Neural cell (in vitro differentiated cells): ENCODE results near the gene EDAR. TPM values are rescaled to one million over a fixed set of nuclear protein-coding genes. Genes with fewer than 3 reads are reported as not detected.

ENCODE experiments used
- H2AFZ ChIP-seq: fragments of 200-600, 300-800 bp; sonication (generic), shearing (Covaris generic); 2 replicates; pipeline ENCODE4 v1.6.0; 2014; ENCODE audit warnings: low read depth, mild to moderate bottlenecking, antibody characterized with exemption, low read length, moderate library complexity
- H3F3A ChIP-seq: fragments of 200-600 bp; shearing (Covaris generic); 2 replicates; pipeline ENCODE4 v1.6.1; 2016; ENCODE audit warnings: mild to moderate bottlenecking, moderate library complexity, mixed read lengths, antibody characterized with exemption, low read length; ENCODE audit not compliant: insufficient read depth, poor library complexity, severe bottlenecking
- H3K27ac ChIP-seq: fragments of 200-600, 300-800 bp; sonication (generic), shearing (Covaris generic); 2 replicates; pipeline ENCODE4 v1.5.1; 2014; ENCODE audit warnings: mild to moderate bottlenecking, low read length, moderate library complexity
- H3K27me3 ChIP-seq: fragments of 300-800, 200-600 bp; sonication (generic), shearing (Covaris generic); 2 replicates; pipeline ENCODE4 v1.6.0; 2014; ENCODE audit warnings: mild to moderate bottlenecking, low read depth, low read length, moderate library complexity; ENCODE audit not compliant: insufficient read depth
- H3K36me3 ChIP-seq: fragments of 300-800, 200-600 bp; sonication (generic), shearing (Covaris generic); 2 replicates; pipeline ENCODE4 v1.5.1; 2014; ENCODE audit warnings: mild to moderate bottlenecking, antibody characterized with exemption, low read length, moderate library complexity; ENCODE audit not compliant: insufficient read depth
- H3K4me2 ChIP-seq: fragments of 300-800, 200-600 bp; sonication (generic), shearing (Covaris generic); 2 replicates; pipeline ENCODE4 v1.6.0; 2014; ENCODE audit warnings: mild to moderate bottlenecking, low read length
- H3K4me3 ChIP-seq: fragments of 300-800, 200-600 bp; sonication (generic), shearing (Covaris generic); 2 replicates; pipeline ENCODE4 v1.5.1; 2014; ENCODE audit warnings: mild to moderate bottlenecking, low read length, moderate library complexity
- H3K79me2 ChIP-seq: fragments of 200-600 bp; shearing (Covaris generic); replicated peaks from 2 replicates; pipeline ENCODE4 v1.6.0; 2014; ENCODE audit warnings: mild to moderate bottlenecking, low read length, moderate library complexity; ENCODE audit not compliant: insufficient read depth
- H3K9ac ChIP-seq: fragments of 300-800, 200-600 bp; sonication (generic), shearing (Covaris generic); 2 replicates; pipeline ENCODE4 v1.6.1; 2016; ENCODE audit warnings: mild to moderate bottlenecking, low read length, mixed read lengths
- H3K9me2 ChIP-seq: fragments of 200-600 bp; shearing (Covaris generic); 2 replicates; pipeline ENCODE4 v1.6.1; 2016; ENCODE audit warnings: mild to moderate bottlenecking, low read length, mixed read lengths; ENCODE audit not compliant: insufficient read depth
- H3K9me3 ChIP-seq: fragments of 200-600, 300-800 bp; sonication (generic), shearing (Covaris generic); 2 replicates; pipeline ENCODE4 v1.6.1; 2016; ENCODE audit warnings: mild to moderate bottlenecking, mixed run types, low read length, moderate library complexity, mixed read lengths
- H4K20me1 ChIP-seq: fragments of 200-600 bp; shearing (Covaris generic); 2 replicates; pipeline ENCODE4 v1.6.1; 2016; ENCODE audit warnings: mild to moderate bottlenecking, mixed run types; ENCODE audit not compliant: insufficient read depth
- CTCF ChIP-seq: fragments of 450-650 bp; IDR thresholded peaks from 2 replicates; pipeline ENCODE4 v1.5.1; 2014; ENCODE audit warnings: antibody characterized with exemption, mild to moderate bottlenecking, moderate library complexity; ENCODE audit not compliant: poor library complexity, severe bottlenecking
- EP300 ChIP-seq: fragments of 450-650 bp; conservative IDR thresholded peaks from 2 replicates; pipeline ENCODE4 v1.6.1; 2014; ENCODE audit warnings: antibody characterized with exemption, mild to moderate bottlenecking, moderate library complexity; ENCODE audit not compliant: poor library complexity, severe bottlenecking
- EZH2 ChIP-seq: fragments of 200-600, 300-800 bp; shearing (Covaris generic), sonication (generic); IDR thresholded peaks from 2 replicates; pipeline ENCODE4 v1.6.1; 2014; ENCODE audit warnings: antibody characterized with exemption, low read length, borderline replicate concordance, mild to moderate bottlenecking; ENCODE audit not compliant: insufficient read depth, poor library complexity, severe bottlenecking
- MXI1 ChIP-seq: fragments of 450-650 bp; conservative IDR thresholded peaks from 2 replicates; pipeline ENCODE4 v1.6.1; 2014; ENCODE audit warnings: antibody characterized with exemption, mild to moderate bottlenecking; ENCODE audit not compliant: poor library complexity, severe bottlenecking
- POLR2AphosphoS5 ChIP-seq: IDR thresholded peaks from 2 replicates; pipeline ENCODE4 v1.6.1; 2012
- RAD21 ChIP-seq: fragments of 450-650 bp; conservative IDR thresholded peaks from 2 replicates; pipeline ENCODE4 v1.6.1; 2014; ENCODE audit warnings: antibody characterized with exemption, mild to moderate bottlenecking, moderate library complexity
- SMC3 ChIP-seq: fragments of 450-650 bp; conservative IDR thresholded peaks from 2 replicates; pipeline ENCODE4 v1.6.1; 2014; ENCODE audit warnings: antibody characterized with exemption, mild to moderate bottlenecking, moderate library complexity; ENCODE audit not compliant: poor library complexity
- TAF1 ChIP-seq: IDR thresholded peaks from 2 replicates; pipeline ENCODE4 v1.6.1; 2012; ENCODE audit warnings: low read depth
- polyA plus RNA-seq: library from polyadenylated mRNA; depleted of rRNA; stranded (reverse); fragments of >200 nt; gene quantifications from 2 replicates; pipeline ENCODE4 v1.2.3, GENCODE V29; 2014
- TF ChIP-seq, protein P1 (sequence below): IDR thresholded peaks from 2 replicates; pipeline ENCODE4 v1.6.1; 2012; ENCODE audit warnings: borderline replicate concordance

The EDAR gene
- polyA plus RNA-seq, 1 donor from 2014 or later, result not detected

- H3K9ac ChIP-seq, result no peak overlapping the region
- H3K79me2 ChIP-seq, result no peaks in the 10 kb centered on the region
- no peak overlapping the region for H3K4me2 ChIP-seq
- no peak overlapping the region for H2AFZ ChIP-seq
- H3K27me3 ChIP-seq, result no peaks in the 10 kb centered on the region
- H3K27ac ChIP-seq, result no peak overlapping the region
- H4K20me1 ChIP-seq, result no peaks in the 10 kb centered on the region
- no peaks in the 10 kb centered on the region for H3K36me3 ChIP-seq
- no peaks in the 10 kb centered on the region for H3K9me3 ChIP-seq
- no peak overlapping the region for H3K4me3 ChIP-seq
- no peaks in the 10 kb centered on the region for H3F3A ChIP-seq
- no peaks in the 10 kb centered on the region for H3K9me2 ChIP-seq
- TF ChIP-seq EZH2 (no peak), CTCF (no peak), TAF1 (no peak), EP300 (no peak), RAD21 (no peak), MXI1 (no peak), SMC3 (no peak), POLR2AphosphoS5 (no peak)
- TF ChIP-seq, protein P1, sequence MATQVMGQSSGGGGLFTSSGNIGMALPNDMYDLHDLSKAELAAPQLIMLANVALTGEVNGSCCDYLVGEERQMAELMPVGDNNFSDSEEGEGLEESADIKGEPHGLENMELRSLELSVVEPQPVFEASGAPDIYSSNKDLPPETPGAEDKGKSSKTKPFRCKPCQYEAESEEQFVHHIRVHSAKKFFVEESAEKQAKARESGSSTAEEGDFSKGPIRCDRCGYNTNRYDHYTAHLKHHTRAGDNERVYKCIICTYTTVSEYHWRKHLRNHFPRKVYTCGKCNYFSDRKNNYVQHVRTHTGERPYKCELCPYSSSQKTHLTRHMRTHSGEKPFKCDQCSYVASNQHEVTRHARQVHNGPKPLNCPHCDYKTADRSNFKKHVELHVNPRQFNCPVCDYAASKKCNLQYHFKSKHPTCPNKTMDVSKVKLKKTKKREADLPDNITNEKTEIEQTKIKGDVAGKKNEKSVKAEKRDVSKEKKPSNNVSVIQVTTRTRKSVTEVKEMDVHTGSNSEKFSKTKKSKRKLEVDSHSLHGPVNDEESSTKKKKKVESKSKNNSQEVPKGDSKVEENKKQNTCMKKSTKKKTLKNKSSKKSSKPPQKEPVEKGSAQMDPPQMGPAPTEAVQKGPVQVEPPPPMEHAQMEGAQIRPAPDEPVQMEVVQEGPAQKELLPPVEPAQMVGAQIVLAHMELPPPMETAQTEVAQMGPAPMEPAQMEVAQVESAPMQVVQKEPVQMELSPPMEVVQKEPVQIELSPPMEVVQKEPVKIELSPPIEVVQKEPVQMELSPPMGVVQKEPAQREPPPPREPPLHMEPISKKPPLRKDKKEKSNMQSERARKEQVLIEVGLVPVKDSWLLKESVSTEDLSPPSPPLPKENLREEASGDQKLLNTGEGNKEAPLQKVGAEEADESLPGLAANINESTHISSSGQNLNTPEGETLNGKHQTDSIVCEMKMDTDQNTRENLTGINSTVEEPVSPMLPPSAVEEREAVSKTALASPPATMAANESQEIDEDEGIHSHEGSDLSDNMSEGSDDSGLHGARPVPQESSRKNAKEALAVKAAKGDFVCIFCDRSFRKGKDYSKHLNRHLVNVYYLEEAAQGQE, result no peak
These were observed 29.6 kb downstream of the EDAR start for GRCh38 chr2:108959401-108959800.

GRCh38 chr2:108958632-108959341 lies 30.2 kb downstream of the EDAR start:
- no peak overlapping the region for H3K4me3 ChIP-seq
- no peaks in the 10 kb centered on the region for H3K36me3 ChIP-seq
- no peaks in the 10 kb centered on the region for H3K79me2 ChIP-seq
- no peak overlapping the region for H2AFZ ChIP-seq
- no peaks in the 10 kb centered on the region for H3K27me3 ChIP-seq
- H3K4me2 ChIP-seq, result no peak overlapping the region
- no peaks in the 10 kb centered on the region for H3K9me2 ChIP-seq
- TF ChIP-seq RAD21, result no peak
- TF ChIP-seq EZH2, result no peak
- no peak for TF ChIP-seq MXI1
- TF ChIP-seq TAF1, result no peak
- TF ChIP-seq EP300, result no peak
- no peak for TF ChIP-seq SMC3
- no peak for TF ChIP-seq POLR2AphosphoS5
- no peak overlapping the region for H3K27ac ChIP-seq
- no peaks in the 10 kb centered on the region for H3F3A ChIP-seq
- H3K9ac ChIP-seq, result no peak overlapping the region
- H3K9me3 ChIP-seq, result no peaks in the 10 kb centered on the region
- H4K20me1 ChIP-seq, result no peaks in the 10 kb centered on the region
